GF-D8 (cell line): ENCODE results near the gene APEH.

Experiments
- DNase-seq: peaks from one replicate; lab custom pipeline; 2025; lab: John Stamatoyannopoulos, UW

Gene APEH

DNA sequence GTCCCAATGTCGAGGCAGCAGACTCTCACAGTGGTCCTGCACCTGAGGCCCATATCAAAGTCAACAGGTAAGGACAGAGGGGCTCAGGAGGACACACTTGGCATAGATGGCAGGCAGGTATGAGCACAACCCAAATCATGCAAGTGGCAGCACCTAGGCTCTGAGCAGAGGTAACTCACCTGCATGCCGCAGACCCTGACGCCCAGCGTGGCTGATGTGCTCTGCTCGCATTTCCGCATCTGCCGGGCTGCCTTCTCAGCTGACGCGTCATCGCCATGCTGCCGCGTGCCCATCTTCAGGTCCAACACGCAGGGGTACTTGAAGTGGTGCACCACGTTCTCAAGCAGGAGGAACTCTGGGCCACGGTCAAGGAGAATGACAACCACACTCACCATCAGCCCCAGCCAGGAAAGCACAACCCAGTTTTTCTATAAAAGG lies 53.8 kb downstream of the APEH start:
- no peak for DNase-seq

DNA sequence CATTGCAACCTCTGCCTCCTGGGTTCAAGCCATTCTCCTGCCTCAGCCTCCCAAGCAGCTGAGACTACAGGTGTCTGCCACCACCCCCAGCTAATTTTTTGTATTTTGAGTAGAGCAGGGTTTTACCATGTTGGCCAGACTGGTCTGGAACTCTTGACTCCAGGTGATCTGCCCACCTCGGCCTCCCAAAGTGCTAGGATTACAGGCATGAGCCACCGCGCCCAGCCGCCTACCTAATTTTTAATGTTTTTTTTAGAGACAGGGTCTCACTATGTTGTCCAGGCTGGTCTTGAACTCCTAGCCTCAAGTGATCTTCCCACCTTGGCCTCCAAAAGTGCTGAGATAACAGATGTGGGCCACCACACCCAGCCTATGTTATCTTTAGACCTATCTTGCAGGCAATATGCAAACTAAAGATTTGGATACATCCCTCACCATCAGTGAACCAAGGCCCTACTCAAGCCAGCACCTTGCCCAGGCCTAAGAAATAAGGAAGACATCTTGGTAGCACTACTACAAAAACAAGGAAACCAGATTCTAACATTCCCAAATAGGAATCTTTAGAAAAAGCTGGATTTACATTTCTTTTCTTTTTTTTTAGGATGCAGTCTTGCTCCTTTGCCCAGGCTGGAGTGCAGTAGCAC lies 55.9 kb downstream of the APEH start:
- no peak for DNase-seq

DNA sequence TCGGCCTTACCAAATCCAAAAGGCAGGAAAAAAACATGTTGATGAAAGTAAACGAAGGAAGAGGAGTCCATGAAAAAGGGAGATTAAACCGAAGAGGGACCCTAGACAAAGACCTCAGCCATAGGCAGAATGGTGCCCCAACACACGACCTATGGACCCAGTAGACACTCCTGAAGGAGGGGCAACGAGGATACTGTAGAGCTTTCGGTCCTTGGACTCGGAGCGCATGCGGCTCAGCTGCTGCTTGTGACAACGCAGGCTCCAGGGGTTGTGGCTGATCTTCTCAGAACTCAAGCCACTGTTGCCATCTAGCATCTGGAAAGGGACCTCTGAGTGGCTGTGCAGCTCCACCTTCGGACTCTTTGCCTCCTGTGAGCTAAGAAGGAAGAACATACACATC lies 58.4 kb downstream of the APEH start:
- no peak for DNase-seq

GRCh38 chr3:49733551-49733950 lies 59.4 kb downstream of the APEH start:
- DNase-seq: no peak
